HG03025 (cell line): Measurements from ENCODE around the gene ANKRD6.

Experiments used
- ATAC-seq: cut with Tn5 transposase; IDR thresholded peaks from one replicate; pipeline ENCODE4 v1.9.1; 2021; ENCODE audit warnings: mild to moderate bottlenecking, moderate library complexity; ENCODE audit not compliant: unreplicated experiment, low FRiP score

The ANKRD6 gene

GRCh38 chr6:89505847-89506246 lies 72.9 kb downstream of the ANKRD6 start:
- no peak for ATAC-seq

DNA sequence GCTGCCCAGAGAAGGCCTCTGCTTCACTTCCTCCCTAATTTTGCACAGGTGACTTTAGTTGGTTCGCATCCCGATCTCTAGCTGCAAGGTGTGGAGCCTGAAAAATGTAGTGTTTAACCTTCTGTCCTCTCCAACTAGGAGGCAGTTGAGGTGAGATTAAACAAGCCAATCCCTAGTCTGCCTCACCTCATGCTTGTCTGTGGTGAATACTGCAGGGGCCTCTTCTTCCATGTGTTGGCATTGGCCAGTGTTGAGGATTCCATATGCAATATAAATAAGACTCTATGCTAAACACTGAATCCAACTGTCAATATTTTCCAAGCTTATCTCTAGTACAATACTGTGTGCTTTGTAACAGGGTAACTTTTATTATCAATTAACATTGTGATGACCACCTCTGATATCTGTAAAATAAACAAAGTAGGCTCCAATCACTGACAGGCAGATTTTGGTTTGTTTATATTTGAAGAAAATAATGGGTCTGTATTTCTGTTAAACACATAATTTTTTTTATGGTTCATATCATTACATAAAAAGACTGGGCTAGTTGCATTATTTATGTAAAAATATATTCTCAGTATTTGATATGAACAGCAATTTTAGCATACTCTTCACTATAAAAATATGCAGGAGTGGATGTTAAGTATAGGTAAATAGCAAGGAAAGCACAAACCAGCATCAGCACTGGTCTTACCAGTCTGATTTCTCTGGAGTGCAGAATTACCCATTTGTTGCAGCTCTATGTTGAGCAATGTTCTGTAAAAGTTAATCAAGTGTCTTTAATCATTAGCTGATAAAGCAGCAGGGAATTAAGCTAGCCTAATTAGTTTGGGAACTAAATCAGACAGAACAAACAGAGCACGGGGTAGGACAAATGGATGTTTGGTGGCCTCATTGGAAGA lies 74.0 kb downstream of the ANKRD6 start:
- ATAC-seq, result no peak

DNA sequence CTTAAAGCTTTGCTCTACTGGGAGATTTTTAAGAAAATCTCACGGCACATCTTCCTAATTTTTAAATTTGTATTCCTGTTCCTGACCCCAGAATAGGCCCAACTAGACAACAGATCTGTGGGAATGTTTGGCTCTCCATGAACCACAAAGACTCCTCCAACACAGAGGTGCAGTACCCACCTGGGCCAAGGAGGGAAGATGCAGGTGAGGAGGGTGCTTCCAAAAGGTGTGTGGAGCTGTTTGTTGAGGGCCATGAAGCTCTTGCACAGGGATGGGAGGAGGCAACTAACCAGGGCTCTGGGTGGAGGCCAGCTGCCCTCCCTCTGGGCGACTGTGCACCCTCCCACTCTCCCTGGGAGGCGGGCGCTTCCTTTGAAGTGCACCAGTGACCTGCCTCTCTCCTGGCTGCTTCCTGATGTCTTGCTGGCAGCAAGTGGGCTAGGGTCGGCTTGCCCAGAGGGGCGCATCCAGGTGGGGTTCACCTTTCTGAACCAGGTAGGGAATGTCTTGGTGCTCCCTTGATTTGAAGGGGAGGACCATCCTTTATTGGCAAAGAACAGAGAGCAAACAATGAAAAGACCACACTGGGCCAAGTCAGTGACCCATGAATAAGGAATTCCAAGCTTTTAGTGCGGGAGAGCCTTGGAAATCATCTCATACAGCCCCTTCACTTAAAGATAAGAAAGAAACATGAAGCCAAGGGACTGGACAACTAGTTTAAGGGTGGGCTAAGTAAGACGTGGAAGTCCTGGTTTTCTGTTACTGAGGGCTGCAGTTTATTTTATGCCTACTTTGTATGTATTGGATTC lies 76.0 kb downstream of the ANKRD6 start:
- ATAC-seq, result no peak

DNA sequence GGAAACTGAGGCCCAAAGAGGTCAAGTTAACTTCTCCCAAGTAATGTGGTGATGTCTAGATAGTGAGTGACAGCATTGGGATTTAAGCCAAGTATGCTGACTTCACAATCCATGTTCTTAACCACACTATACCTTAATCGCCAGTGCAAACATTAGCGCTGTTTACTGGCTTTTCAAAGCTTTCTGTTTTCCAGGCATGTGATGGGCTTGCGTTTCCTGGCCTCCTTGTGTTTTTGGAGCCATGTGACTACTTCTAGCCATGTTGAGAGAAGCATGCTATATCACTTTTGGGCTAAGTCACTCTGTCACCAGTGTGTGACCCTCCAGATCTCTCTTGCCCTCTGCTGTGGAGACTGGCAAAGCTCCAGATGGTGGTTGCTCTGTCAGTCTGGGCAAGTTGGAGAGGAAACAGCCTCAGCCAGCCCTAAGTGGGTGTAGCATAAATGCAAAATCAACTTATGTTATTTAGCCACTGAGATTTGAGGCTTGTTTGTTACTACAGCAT lies 76.9 kb downstream of the ANKRD6 start:
- no peak for ATAC-seq

- ATAC-seq, result no peak
Observed at GRCh38 chr6:89510393-89510792, 77.4 kb downstream of the ANKRD6 start.

DNA sequence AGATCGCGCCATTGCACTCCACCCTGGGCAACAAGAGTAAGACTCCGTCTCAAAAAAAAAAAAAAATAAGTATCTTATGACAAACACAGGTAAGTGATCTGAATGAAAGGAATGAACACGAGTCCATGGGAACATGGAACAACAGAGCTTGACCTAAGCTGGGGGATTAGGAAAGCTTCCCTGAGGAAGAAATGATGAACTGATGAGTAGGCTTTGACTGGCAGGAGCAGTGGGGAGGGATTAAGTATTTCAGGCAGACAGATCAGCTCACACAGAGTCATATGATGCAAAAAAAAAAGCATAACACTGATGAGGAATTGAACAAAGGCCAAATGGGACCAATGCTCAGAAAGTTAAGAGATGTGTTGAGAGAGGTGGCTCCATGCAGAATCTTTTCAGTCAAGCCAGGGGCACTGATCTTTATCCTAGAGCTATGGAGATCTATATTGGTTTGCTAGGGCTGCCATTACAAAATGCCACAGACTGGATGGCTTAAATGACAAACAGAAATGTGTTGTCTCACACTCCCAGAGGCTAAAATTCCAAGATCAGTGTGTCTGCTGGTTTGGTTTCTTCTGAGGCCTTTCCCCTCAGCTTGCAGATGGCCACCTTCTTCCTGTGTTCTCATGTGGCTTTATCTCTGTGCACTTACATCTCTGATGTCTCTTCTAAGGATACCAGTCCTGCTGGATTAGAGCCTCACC lies 85.6 kb downstream of the ANKRD6 start:
- no peak for ATAC-seq

GRCh38 chr6:89520736-89521135 lies 87.8 kb downstream of the ANKRD6 start:
- no peak for ATAC-seq

GRCh38 chr6:89522778-89523177 lies 89.8 kb downstream of the ANKRD6 start:
- ATAC-seq, result no peak

GRCh38 chr6:89525786-89526562 lies 93.0 kb downstream of the ANKRD6 start:
- ATAC-seq, result no peak

DNA sequence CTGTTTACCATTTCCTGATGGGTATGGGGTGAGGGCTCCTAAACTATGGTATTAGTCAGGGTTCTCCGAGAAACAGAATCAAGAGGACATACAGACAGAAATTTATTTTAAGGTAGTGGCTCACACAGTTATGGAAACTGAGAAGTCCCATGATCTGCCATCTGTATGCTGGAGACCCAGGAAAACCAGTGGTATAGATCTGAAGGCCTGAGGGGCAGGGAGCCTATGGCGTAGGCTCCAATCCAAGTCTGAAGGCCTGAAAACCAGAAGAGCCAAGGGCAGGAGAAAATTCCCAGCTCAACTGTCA lies 93.6 kb downstream of the ANKRD6 start:
- no peak for ATAC-seq

GRCh38 chr6:89527634-89528033 lies 94.7 kb downstream of the ANKRD6 start:
- no peak for ATAC-seq

- no peak for ATAC-seq
Observed at GRCh38 chr6:89528866-89529265, 95.9 kb downstream of the ANKRD6 start.

DNA sequence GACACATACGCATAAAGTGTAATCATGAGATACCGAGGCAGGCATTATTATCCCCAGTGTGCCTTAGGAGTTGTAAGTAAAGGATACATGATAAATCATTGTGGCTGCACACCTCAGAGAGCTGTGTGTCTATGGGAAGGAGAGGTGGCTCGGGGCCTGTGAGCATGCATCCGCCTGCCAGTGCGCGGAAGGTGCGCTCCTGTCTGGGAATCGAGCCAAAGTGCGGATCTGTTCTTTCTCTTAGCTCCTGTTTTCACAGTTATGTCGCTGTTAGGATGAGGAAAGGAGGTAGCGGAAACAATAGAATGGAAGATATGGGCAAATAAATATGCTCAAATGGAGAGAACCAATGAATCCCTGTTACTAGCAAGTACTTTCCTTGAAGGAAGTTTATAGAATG lies 98.0 kb downstream of the ANKRD6 start:
- ATAC-seq, result no peak

DNA sequence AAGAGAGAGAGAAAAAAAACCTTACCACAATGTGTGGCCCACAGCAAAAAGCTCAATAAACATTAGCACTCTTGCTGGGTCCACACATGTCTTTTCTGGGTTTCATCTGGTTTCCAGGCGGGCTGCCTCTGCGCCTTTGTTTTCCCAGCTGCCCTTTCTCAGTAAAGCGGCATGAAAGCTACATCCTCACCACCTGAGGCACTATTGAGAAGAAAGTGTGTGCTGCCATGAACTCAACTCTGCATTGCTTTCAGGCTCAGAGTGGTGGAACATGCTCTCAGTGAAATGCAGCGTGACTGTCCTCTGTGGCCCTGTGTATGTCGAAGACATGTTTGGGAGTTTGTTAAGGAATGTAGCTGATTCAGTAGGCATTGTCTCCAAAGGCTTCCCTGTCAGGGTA lies 103.3 kb downstream of the ANKRD6 start:
- ATAC-seq, result no peak

- no peak for ATAC-seq
Observed at GRCh38 chr6:89539779-89540178, 106.8 kb downstream of the ANKRD6 start.

GRCh38 chr6:89542081-89542857 lies 109.3 kb downstream of the ANKRD6 start:
- ATAC-seq, result no peak

DNA sequence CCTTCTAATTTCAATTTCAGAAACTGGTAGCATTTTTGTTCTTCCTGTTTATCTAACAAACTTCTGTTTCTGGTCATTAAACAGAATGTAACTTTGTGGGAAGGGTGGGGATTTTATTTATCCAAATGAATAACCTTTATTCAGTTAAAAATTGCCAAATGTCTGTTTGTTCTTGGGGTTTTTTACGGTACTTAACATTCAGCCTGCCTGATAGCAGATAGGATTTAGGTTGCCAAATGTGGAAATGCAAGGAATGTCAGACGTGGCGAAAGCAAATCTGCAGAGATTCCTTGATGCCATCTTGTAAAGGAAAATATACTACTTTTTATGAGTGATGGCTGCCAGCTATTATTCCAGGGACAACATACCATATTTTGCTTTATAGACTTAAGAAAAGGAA lies 109.9 kb downstream of the ANKRD6 start:
- no peak for ATAC-seq

DNA sequence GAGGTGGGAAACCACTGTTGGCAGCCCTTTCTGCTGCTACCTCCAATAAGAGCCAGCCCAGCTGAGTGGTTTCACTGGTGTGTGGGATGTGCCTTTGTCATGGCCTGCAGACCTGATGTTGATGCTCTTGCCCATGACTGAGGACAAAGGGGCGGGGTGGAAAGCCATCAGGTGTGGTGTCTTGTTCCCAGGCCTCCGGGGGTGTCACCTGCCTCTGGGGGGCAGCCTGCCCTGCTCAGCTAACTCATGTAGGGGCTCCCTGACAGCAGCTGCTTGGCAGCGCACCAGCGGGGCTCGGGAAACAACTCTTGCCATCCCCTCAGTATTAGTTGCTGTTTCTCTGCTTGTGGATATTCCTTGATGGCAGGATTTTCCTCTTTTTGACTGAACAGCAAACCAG lies 114.3 kb downstream of the ANKRD6 start:
- ATAC-seq, result no peak

DNA sequence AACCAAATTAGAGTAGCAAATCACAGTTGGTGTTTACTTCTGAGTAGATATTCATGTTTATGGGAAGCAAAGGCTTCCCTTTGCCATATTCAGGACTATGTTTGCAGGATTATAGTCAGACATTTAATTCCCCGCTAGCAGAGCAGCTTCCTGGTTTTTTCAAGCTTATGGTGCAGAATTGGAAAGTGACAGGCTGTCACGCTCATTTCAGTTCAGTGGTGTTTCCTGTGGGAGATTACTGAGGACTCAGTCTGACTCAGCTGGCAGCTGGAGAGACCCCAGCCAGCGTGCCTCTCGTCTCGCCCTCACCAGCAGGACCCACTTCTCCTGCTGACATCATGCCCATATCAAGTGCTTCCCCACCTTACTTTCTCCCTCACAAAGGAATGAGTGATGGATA lies 120.5 kb downstream of the ANKRD6 start:
- no peak for ATAC-seq

- ATAC-seq, result no peak
Observed at GRCh38 chr6:89554106-89554505, 121.2 kb downstream of the ANKRD6 start.
